ENCODE measurements around the gene CALR3. TPM values are rescaled to one million over a fixed set of nuclear protein-coding genes. Genes with fewer than 3 reads are reported as not detected.
"Not testable (repeated sequence)": the region's sequence is repeated elsewhere in the genome, so short reads cannot be mapped to it uniquely, and the experiment has no call there.

Gene CALR3
- total RNA-seq, 1 experiment from 2014 or later = 0.71 TPM

DNA sequence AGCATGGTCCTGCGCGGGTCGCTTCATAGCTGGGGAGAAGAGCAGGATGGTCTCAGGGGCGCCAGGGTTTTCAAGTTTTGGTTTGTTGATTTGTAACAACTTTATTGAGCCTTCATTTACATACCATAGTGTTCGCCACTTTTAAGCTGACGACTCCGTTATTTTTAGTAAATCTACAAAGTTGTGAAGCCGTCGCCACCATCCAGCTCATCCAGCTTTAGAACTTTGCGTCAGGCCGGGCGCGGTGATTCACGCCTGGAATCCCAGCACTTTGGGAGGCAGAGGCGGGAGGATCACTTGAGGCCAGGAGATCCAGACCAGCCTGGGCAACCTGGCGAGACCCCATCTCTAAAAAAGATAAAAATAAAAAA lies 631 bp upstream of the CALR3 start:
- H3K4me2 ChIP-seq (ENCODE audit: low read depth, low read length, poor library complexity, severe bottlenecking) = peak overlapping the region; percentile 61
- H3K4me3 ChIP-seq (ENCODE audit: low read length) = peak overlapping the region; percentile 66
- peak overlapping the region; percentile 67 for H3K9ac ChIP-seq (ENCODE audit: low read length)
- H3K9me3 ChIP-seq (ENCODE audit: low read length) = no peaks in the 10 kb centered on the region
- peaks cover 32% of the 10 kb centered on the region for H3K79me2 ChIP-seq (ENCODE audit: low read length)
- no peaks in the 10 kb centered on the region for H4K20me1 ChIP-seq (ENCODE audit: insufficient read depth, low read depth, low read length)
- DNase-seq = no peak
- peaks cover 21% of the 10 kb centered on the region for H3K4me1 ChIP-seq (ENCODE audit: low read length)
- H3K27me3 ChIP-seq (ENCODE audit: low read length) = no peaks in the 10 kb centered on the region
- H3K27ac ChIP-seq (ENCODE audit: low read length) = no peak overlapping the region; the same call in 1 of the 2 replicates
- peak overlapping the region; percentile 24; the same call in 1 of the 2 replicates for H2AFZ ChIP-seq (ENCODE audit: low read length)
- no peaks in the 10 kb centered on the region for H3K9me2 ChIP-seq (replicated peaks; ENCODE audit: insufficient read depth, low read length)
- H3K36me3 ChIP-seq (ENCODE audit: insufficient read depth, low read length) = peaks cover 7% of the 10 kb centered on the region; the same call in 1 of the 2 replicates

DNA sequence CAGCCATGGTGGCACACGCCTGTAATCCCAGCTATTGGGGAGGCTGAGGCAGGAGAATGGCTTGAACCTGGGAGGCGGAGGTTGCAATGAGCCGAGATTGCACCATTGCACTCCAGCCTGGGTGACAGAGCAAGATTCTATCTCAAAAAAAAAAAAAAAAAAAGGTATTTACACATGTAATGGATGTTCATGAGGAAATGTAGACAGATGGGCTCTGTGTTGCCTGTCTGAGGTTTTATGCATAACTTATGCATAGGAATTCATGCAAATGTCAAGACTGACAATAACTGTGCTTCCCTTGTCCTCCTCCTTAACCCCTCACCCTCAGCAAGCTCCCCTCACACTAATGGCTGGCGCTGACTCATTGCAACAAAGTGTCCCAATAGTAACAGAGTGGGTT lies 9.5 kb downstream of the CALR3 start:
- H3K9me3 ChIP-seq (ENCODE audit: low read length); H2AFZ ChIP-seq (ENCODE audit: low read length); H3K79me2 ChIP-seq (ENCODE audit: low read length); H3K9me2 ChIP-seq (replicated peaks; ENCODE audit: insufficient read depth, low read length); H3K27me3 ChIP-seq (ENCODE audit: low read length); H3K4me2 ChIP-seq (ENCODE audit: low read depth, low read length, poor library complexity, severe bottlenecking); DNase-seq; H4K20me1 ChIP-seq (ENCODE audit: insufficient read depth, low read depth, low read length); H3K27ac ChIP-seq (ENCODE audit: low read length); H3K4me3 ChIP-seq (ENCODE audit: low read length); H3K9ac ChIP-seq (ENCODE audit: low read length); H3K36me3 ChIP-seq (ENCODE audit: insufficient read depth, low read length): not testable (repeated sequence)
- peaks cover 16% of the 10 kb centered on the region for H3K4me1 ChIP-seq (ENCODE audit: low read length)

DNA sequence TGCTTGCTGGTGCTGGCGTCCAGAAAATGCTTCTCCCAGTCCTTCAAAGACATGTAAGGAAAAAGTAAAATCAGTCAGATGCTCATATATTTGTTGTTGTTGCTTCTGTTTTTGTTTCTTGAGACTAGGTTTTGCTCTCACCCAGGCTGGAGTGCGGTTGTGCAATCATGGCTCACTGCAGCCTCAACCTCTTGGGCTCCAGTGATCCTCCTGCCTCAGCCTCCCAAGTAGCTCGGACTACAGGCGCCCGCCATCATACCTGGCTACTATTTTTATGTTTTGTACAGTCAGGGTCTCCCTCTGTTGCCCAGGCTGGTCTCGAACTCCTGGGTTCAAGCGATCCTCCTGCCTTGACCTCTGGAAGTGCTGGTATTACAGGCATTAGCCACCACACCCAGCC lies 13.2 kb downstream of the CALR3 start:
- no peak overlapping the region for H3K4me2 ChIP-seq (ENCODE audit: low read depth, low read length, poor library complexity, severe bottlenecking)
- no peaks in the 10 kb centered on the region for H3K9me3 ChIP-seq (ENCODE audit: low read length)
- no peak overlapping the region for H3K4me3 ChIP-seq (ENCODE audit: low read length)
- no peak overlapping the region for H3K9ac ChIP-seq (ENCODE audit: low read length)
- no peaks in the 10 kb centered on the region for H3K79me2 ChIP-seq (ENCODE audit: low read length)
- no peaks in the 10 kb centered on the region for H3K36me3 ChIP-seq (ENCODE audit: insufficient read depth, low read length)
- no peak overlapping the region for H2AFZ ChIP-seq (ENCODE audit: low read length)
- H3K27ac ChIP-seq (ENCODE audit: low read length) = no peak overlapping the region
- H4K20me1 ChIP-seq (ENCODE audit: insufficient read depth, low read depth, low read length) = no peaks in the 10 kb centered on the region
- no peaks in the 10 kb centered on the region for H3K9me2 ChIP-seq (replicated peaks; ENCODE audit: insufficient read depth, low read length)
- no peaks in the 10 kb centered on the region for H3K27me3 ChIP-seq (ENCODE audit: low read length)
- DNase-seq = no peak
- peaks cover 16% of the 10 kb centered on the region for H3K4me1 ChIP-seq (ENCODE audit: low read length)

DNA sequence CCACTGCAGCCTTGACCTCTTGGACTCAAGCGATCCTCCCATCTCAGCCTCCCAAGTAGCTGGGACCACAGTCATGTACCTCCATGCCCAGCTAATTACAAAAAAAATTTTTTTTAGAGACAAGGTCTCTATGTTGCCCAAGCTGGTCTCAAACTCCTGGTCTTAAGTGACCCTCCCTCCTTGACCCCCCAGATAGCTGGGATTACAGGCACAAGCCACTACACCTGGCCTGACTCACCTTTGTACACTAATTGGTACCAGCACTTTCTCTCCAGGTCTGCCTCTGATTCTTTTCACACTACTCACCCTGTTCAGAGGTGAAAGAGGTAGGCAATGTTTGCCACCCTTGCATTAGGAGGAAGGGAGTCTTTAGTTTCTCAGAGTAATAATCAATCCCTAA lies 18.7 kb downstream of the CALR3 start:
- Histone ChIP-seq H3K4me1 (ENCODE audit: low read length) (peaks cover 2% of the 10 kb centered on the region), H2AFZ (ENCODE audit: low read length) (no peak overlapping the region), H3K79me2 (ENCODE audit: low read length) (no peaks in the 10 kb centered on the region), H3K9me2 (replicated peaks; ENCODE audit: insufficient read depth, low read length) (no peaks in the 10 kb centered on the region), H3K9me3 (ENCODE audit: low read length) (no peaks in the 10 kb centered on the region), H3K36me3 (ENCODE audit: insufficient read depth, low read length) (no peaks in the 10 kb centered on the region), H4K20me1 (ENCODE audit: insufficient read depth, low read depth, low read length) (no peaks in the 10 kb centered on the region), H3K27ac (ENCODE audit: low read length) (no peak overlapping the region), H3K27me3 (ENCODE audit: low read length) (no peaks in the 10 kb centered on the region), H3K4me3 (ENCODE audit: low read length) (no peak overlapping the region), H3K4me2 (ENCODE audit: low read depth, low read length, poor library complexity, severe bottlenecking) (no peak overlapping the region), H3K9ac (ENCODE audit: low read length) (no peak overlapping the region)
- DNase-seq = no peak

DNA sequence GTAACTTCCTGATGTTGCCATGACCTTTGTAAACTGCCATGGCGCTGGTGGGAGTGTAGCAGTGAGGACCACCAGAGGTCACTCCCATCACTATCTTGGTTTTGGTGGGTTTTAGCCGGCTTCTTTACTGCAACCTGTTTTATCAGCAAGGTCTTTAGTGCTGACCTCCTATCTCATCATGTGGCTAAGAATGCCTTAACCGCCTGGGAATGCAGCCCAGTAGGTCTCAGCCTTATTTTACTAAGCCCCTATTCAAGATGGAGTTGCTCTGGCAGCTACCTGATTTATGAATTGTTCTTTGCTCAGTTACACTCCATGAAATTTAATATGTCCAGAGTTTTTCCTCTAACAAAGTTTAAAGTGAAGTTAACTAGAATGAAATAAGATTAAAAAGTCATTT lies 19.6 kb downstream of the CALR3 start:
- Histone ChIP-seq H3K27me3 (ENCODE audit: low read length) (no peaks in the 10 kb centered on the region), H3K4me3 (ENCODE audit: low read length) (no peak overlapping the region), H3K9ac (ENCODE audit: low read length) (no peak overlapping the region), H3K9me3 (ENCODE audit: low read length) (no peaks in the 10 kb centered on the region), H3K36me3 (ENCODE audit: insufficient read depth, low read length) (no peaks in the 10 kb centered on the region), H2AFZ (ENCODE audit: low read length) (no peak overlapping the region), H3K79me2 (ENCODE audit: low read length) (peaks cover 2% of the 10 kb centered on the region), H3K4me2 (ENCODE audit: low read depth, low read length, poor library complexity, severe bottlenecking) (no peak overlapping the region), H4K20me1 (ENCODE audit: insufficient read depth, low read depth, low read length) (no peaks in the 10 kb centered on the region), H3K4me1 (ENCODE audit: low read length) (peaks cover 5% of the 10 kb centered on the region), H3K9me2 (replicated peaks; ENCODE audit: insufficient read depth, low read length) (no peaks in the 10 kb centered on the region), H3K27ac (ENCODE audit: low read length) (no peak overlapping the region)
- DNase-seq = no peak

DNA sequence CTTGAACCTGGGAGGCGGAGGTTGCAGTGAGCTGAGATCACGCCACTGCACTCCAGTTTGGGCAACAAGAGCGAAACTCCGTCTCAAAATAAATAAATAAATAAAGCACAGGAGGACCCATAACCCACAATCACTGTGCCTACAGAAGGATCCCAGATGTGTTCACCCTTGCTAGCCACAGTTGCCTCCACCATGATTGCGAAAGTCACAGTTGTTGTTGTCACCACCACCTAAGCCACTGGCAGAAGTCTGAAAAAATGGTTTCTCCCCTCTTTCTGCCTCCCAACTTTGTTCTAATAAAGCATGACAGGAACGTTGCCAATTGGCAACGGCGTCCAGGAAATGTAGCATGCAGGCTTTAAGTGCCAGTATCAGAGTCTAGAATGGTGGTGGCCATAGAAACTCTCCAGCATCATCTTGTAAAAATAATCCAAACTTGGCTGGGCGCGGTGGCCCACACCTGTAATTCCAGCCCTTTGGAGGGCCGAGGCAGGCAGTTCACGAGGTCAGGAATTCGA lies 22.0 kb downstream of the CALR3 start:
- Histone ChIP-seq H3K27ac (ENCODE audit: low read length) (no peak overlapping the region), H3K27me3 (ENCODE audit: low read length) (no peaks in the 10 kb centered on the region), H3K4me1 (ENCODE audit: low read length) (peaks cover 25% of the 10 kb centered on the region), H3K9me2 (replicated peaks; ENCODE audit: insufficient read depth, low read length) (no peaks in the 10 kb centered on the region), H3K79me2 (ENCODE audit: low read length) (peaks cover 26% of the 10 kb centered on the region), H4K20me1 (ENCODE audit: insufficient read depth, low read depth, low read length) (peaks cover 6% of the 10 kb centered on the region; the same call in 1 of the 2 replicates), H2AFZ (ENCODE audit: low read length) (no peak overlapping the region), H3K36me3 (ENCODE audit: insufficient read depth, low read length) (no peaks in the 10 kb centered on the region), H3K4me3 (ENCODE audit: low read length) (no peak overlapping the region), H3K9me3 (ENCODE audit: low read length) (no peaks in the 10 kb centered on the region), H3K4me2 (ENCODE audit: low read depth, low read length, poor library complexity, severe bottlenecking) (no peak overlapping the region), H3K9ac (ENCODE audit: low read length) (no peak overlapping the region)
- DNase-seq = no peak

DNA sequence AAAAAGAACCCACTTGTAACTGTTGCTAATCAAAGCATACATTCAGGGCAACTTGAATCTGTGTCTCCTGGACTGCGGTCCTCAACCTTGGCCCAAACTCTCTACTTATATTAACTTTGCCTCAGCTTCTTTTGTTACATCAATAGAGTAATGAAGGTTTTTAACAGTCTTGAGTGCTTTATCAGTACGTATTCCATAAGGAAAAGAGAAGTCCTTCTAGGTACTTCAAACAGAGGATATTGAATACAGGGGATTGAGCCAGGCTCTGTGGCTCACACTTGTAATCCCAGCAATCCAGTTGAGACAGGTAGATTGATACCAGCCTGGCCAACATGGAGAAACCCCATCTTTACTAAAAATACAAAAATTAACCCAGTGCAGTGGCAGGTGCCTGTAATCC lies 23.0 kb downstream of the CALR3 start:
- Histone ChIP-seq H3K4me3 (ENCODE audit: low read length) (no peak overlapping the region), H3K79me2 (ENCODE audit: low read length) (peaks cover 36% of the 10 kb centered on the region), H3K9me3 (ENCODE audit: low read length) (no peaks in the 10 kb centered on the region), H3K9me2 (replicated peaks; ENCODE audit: insufficient read depth, low read length) (no peaks in the 10 kb centered on the region), H3K4me2 (ENCODE audit: low read depth, low read length, poor library complexity, severe bottlenecking) (no peak overlapping the region), H4K20me1 (ENCODE audit: insufficient read depth, low read depth, low read length) (peaks cover 6% of the 10 kb centered on the region; the same call in 1 of the 2 replicates), H3K36me3 (ENCODE audit: insufficient read depth, low read length) (no peaks in the 10 kb centered on the region), H3K27me3 (ENCODE audit: low read length) (no peaks in the 10 kb centered on the region), H3K9ac (ENCODE audit: low read length) (no peak overlapping the region), H2AFZ (ENCODE audit: low read length) (no peak overlapping the region), H3K4me1 (ENCODE audit: low read length) (peaks cover 33% of the 10 kb centered on the region), H3K27ac (ENCODE audit: low read length) (no peak overlapping the region)
- no peak for DNase-seq

DNA sequence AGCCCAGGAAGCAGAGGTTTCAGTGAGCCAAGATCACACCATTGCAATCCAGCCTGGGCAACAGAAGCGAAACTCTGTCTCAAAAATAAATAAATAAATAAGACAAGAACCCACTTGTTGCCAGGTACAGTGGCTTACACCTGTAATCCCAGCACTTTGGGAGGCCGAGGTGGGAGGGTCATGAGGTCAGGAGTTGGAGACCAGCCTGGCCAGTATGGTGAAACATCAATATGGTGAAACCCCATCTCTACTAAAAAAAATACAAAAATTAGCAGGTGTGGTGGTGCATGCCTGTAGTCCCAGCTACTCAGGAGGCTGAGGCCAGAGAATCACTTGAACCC lies 23.4 kb downstream of the CALR3 start:
- H3K36me3 ChIP-seq (ENCODE audit: insufficient read depth, low read length); H3K27ac ChIP-seq (ENCODE audit: low read length); H2AFZ ChIP-seq (ENCODE audit: low read length); H3K9me3 ChIP-seq (ENCODE audit: low read length); H3K27me3 ChIP-seq (ENCODE audit: low read length); H4K20me1 ChIP-seq (ENCODE audit: insufficient read depth, low read depth, low read length); H3K9me2 ChIP-seq (replicated peaks; ENCODE audit: insufficient read depth, low read length); DNase-seq: not testable (repeated sequence)
- Histone ChIP-seq H3K4me3 (ENCODE audit: low read length) (peak overlapping the region; percentile 87), H3K79me2 (ENCODE audit: low read length) (peaks cover 40% of the 10 kb centered on the region), H3K4me2 (ENCODE audit: low read depth, low read length, poor library complexity, severe bottlenecking) (peak overlapping the region; percentile 94), H3K4me1 (ENCODE audit: low read length) (peaks cover 38% of the 10 kb centered on the region), H3K9ac (ENCODE audit: low read length) (peak overlapping the region; percentile 86)
